GM12878 (cell line): Measurements from ENCODE around the gene FGD5.

Source experiments
- CTCF ChIP-seq, 3 experiments: IDR thresholded peaks in 2 of 3; conservative IDR thresholded peaks in 1 of 3; 2 replicates each; pipeline ENCODE4 v1.5.1; 2011; ENCODE audit warnings: low read depth in 3 of 3, low read length in 3 of 3, mild to moderate bottlenecking in 3 of 3, control low read depth in 2 of 3, moderate library complexity in 2 of 3, inconsistent platforms in 1 of 3, mixed read lengths in 1 of 3; ENCODE audit not compliant: control insufficient read depth in 2 of 3, insufficient read depth in 1 of 3; ENCODE audit errors: extremely low read depth in 1 of 3
- FOXM1 ChIP-seq: IDR thresholded peaks from 2 replicates; pipeline ENCODE4 v1.6.1; 2012; ENCODE audit warnings: low read depth, mild to moderate bottlenecking, inconsistent platforms, low read length, moderate library complexity
- NKRF ChIP-seq: fragments of 450-650 bp; conservative IDR thresholded peaks from 2 replicates; pipeline ENCODE4 v1.6.1; 2017; ENCODE audit warnings: mild to moderate bottlenecking, moderate library complexity
- USF2 ChIP-seq: IDR thresholded peaks from 2 replicates; pipeline ENCODE4 v1.6.1; 2011; ENCODE audit warnings: low read depth, low read length, improper control_type of control experiment, borderline replicate concordance

- TF ChIP-seq USF2 (no peak), FOXM1 (no peak), NKRF (no peak), CTCF (IDR thresholded peaks at IDR 0.05 in 2 of 3, conservative IDR thresholded peaks at IDR 0.05 in 1 of 3; ENCODE audit: control insufficient read depth in 2 of 3, extremely low read depth in 1 of 3, insufficient read depth in 1 of 3, low read depth in 3 of 3, low read length in 3 of 3) (no peak)
Measured at GRCh38 chr3:14799146-14799545, 19.6 kb upstream of the FGD5 start.
